ENCODE results near the gene APBA1. TPM values are rescaled to one million over a fixed set of nuclear protein-coding genes. Genes with fewer than 3 reads are reported as not detected.
A peak's percentile ranks its signal among the peaks of the same experiment; 100 is the strongest.
"Not testable (repeated sequence)": the region's sequence is repeated elsewhere in the genome, so short reads cannot be mapped to it uniquely, and the experiment has no call there.

APBA1 gene
- total and polyA plus RNA-seq, 12 donors: 0.66 to 5.7 (median 2.5) TPM

DNA sequence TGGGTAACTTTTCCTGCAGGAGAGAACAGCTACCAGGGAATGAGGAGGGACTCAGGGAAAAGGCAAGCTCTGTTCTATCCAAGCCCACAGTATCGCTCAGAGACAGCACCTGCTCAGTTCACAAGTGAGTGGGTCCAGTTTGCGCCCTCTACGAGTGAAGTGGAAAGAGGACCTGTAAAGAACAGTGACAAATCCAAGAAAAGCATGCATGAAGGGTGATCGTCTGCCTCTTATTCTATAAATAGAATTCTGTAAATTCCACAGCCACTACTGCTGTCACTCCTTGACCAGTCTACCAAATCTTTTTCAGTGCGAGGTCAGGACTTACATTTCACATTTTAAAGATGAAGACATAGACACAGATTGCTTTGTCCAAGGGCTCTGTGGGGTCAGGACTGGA lies 229.7 kb downstream of the APBA1 start:
- H3K9me3 ChIP-seq: no peaks in the 10 kb centered on the region
- H3K27ac ChIP-seq: no peak overlapping the region
- no peaks in the 10 kb centered on the region for H3K27me3 ChIP-seq
- ATAC-seq (peak in 1 of 8 donors; percentile 18), DNase-seq (no peak)
- TF ChIP-seq, protein P1, sequence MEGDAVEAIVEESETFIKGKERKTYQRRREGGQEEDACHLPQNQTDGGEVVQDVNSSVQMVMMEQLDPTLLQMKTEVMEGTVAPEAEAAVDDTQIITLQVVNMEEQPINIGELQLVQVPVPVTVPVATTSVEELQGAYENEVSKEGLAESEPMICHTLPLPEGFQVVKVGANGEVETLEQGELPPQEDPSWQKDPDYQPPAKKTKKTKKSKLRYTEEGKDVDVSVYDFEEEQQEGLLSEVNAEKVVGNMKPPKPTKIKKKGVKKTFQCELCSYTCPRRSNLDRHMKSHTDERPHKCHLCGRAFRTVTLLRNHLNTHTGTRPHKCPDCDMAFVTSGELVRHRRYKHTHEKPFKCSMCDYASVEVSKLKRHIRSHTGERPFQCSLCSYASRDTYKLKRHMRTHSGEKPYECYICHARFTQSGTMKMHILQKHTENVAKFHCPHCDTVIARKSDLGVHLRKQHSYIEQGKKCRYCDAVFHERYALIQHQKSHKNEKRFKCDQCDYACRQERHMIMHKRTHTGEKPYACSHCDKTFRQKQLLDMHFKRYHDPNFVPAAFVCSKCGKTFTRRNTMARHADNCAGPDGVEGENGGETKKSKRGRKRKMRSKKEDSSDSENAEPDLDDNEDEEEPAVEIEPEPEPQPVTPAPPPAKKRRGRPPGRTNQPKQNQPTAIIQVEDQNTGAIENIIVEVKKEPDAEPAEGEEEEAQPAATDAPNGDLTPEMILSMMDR (IDR thresholded peaks at IDR 0.05): no peak
- peaks cover 0 to 8% (median 0%) of the 10 kb centered on the region in 9 donors for H3K4me1 ChIP-seq
- H3K36me3 ChIP-seq: peaks cover 0 to 10% (median 0%) of the 10 kb centered on the region in 9 donors
- intact Hi-C loops (cut with DNase I): loop anchor here in 2 of 10 donors (5.0 to 10.0 kb wide), 2 partner anchors 92 to 95 kb away; no protein-coding TSS in a partner anchor
- WGBS, 2 donors: 63 to 71% methylated on average over 5 of the region's 5 CpGs
- no peak overlapping the region for H3K4me3 ChIP-seq

DNA sequence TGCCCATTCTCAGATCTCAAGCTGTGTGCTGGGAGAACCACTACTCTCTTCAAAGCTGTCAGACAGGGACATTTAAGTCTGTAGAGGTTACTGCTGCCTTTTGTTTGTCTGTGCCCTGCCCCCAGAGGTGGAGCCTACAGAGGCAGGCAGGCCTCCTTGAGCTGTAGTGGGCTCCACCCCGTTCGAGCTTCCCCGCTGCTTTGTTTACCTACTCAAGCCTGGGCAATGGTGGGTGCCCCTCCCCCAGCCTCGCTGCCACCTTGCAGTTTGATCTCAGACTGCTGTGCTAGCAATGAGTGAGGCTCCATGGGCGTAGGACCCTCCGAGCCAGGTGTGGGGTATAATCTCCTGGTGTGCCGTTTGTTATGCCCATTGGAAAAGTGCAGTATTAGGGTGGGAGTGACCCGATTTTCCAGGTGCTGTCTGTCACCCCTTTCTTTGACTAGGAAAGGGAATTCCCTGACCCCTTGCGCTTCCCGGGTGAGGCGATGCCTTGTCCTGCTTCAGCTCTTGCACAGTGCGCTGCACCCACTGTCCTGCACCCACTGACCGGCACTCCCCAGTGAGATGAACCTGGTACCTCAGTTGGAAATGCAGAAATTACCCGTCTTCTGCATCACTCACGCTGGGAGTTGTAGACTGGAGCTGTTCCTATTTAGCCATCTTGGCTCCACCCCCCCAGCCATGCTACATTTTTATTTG lies 231.8 kb downstream of the APBA1 start:
- not testable (repeated sequence) for ATAC-seq, H3K9me3 ChIP-seq, DNase-seq, H3K4me3 ChIP-seq, H3K27me3 ChIP-seq, H3K27ac ChIP-seq, H3K4me1 ChIP-seq
- WGBS, 2 donors: 92 to 93% methylated on average over 14 to 15 of the region's 15 CpGs
- intact Hi-C loops (cut with DNase I): loop anchor here in 2 of 10 donors (5.0 to 10.0 kb wide), 2 partner anchors 94 to 97 kb away; no protein-coding TSS in a partner anchor
- peaks cover 0 to 10% (median 0%) of the 10 kb centered on the region in 9 donors for H3K36me3 ChIP-seq

DNA sequence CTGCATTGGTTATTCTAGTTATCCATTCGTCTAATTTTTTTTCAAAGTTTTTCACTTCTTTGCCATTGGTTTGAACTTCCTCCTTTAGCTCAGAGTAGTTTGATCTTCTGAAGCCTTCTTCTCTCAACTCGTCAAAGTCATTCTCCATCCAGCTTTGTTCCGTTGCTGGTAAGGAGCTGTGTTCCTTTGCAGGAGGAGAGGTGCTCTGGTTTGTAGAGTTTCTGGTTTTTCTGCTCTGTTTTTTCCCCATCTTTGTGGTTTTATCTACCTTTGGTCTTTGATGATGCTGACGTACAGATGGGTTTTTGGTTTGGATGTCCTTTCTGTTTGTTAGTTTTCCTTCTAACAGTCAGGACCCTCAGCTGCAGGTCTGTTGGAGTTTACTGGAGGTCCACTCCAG lies 232.5 kb downstream of the APBA1 start:
- H3K4me3 ChIP-seq, ATAC-seq, H3K27me3 ChIP-seq, H3K27ac ChIP-seq, DNase-seq, H3K9me3 ChIP-seq, H3K4me1 ChIP-seq: not testable (repeated sequence)
- intact Hi-C loops (cut with DNase I): loop anchor here in 2 of 10 donors (5.0 to 10.0 kb wide), 2 partner anchors 95 to 98 kb away; no protein-coding TSS in a partner anchor
- peaks cover 0 to 10% (median 0%) of the 10 kb centered on the region in 9 donors for H3K36me3 ChIP-seq
- 93 to 97% methylated on average over 4 of the region's 4 CpGs for WGBS, 2 donors

DNA sequence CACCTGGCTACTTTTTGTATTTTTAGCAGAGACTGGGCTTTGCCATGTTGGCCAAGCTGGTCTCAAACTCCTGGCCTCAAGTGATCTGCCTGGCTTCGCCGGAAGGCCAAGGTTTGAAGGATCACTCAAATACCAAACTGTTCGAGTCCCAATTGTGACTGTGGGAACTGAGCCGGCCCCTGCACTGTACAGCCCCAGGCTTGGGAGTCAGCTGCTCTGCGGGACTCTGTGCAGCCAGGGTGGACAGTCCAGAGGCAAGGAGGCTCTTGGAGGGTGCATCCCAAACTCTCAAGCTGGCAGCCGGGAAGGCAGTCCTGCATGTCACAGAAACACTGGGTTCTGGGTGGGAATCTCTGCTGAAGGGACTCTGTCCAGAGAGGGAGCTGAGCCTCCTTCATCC lies 238.2 kb downstream of the APBA1 start:
- TF ChIP-seq, protein P1 (IDR thresholded peaks at IDR 0.05): no peak
- WGBS, 2 donors: 97 to 98% methylated on average over 6 of the region's 6 CpGs
- intact Hi-C loops (cut with DNase I): no loop called here
- no peaks in the 10 kb centered on the region for H3K4me1 ChIP-seq
- no peaks in the 10 kb centered on the region for H3K36me3 ChIP-seq
- no peak overlapping the region for H3K27ac ChIP-seq
- no peak for DNase-seq
- ATAC-seq: no peak
- peaks cover 0 to 15% (median 0%) of the 10 kb centered on the region in 11 donors for H3K9me3 ChIP-seq
- H3K4me3 ChIP-seq: no peak overlapping the region
- no peaks in the 10 kb centered on the region for H3K27me3 ChIP-seq

DNA sequence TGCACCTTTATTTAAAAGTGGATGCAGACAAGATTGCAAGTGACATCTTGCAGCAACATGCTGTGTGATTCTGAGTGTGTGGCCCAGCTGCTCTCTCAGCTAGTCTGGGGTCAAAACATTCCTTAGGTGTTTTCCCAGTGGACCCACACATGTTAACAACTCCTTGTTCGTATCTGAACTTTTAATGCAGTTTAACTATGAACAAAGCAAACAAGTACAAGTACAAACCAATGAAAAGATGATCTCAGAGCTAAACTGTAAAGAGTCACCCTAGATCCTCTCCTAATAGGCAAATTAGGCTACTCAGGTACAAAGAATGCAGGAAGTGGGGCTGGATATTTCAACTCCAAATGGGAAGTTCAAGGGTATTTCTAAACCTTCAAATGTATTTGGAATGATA lies 238.8 kb downstream of the APBA1 start:
- Histone ChIP-seq H3K4me3 (no peak overlapping the region), H3K27me3 (no peaks in the 10 kb centered on the region), H3K4me1 (no peaks in the 10 kb centered on the region), H3K27ac (no peak overlapping the region), H3K36me3 (no peaks in the 10 kb centered on the region), H3K9me3 (peaks cover 0 to 15% (median 0%) of the 10 kb centered on the region in 11 donors)
- TF ChIP-seq, protein P1 (IDR thresholded peaks at IDR 0.05): no peak
- no peak for DNase-seq
- WGBS, 2 donors: 40 to 69% methylated on average over 1 of the region's 1 CpG
- no peak for ATAC-seq
- intact Hi-C loops (cut with DNase I): no loop called here
